GM12874 (cell line): Measurements from ENCODE around the gene TTC21B.

Source experiments
- TF ChIP-seq, protein P1 (sequence below): IDR thresholded peaks from 2 replicates; pipeline ENCODE4 v1.5.1; 2011; ENCODE audit warnings: low read depth, mild to moderate bottlenecking, control low read depth, low read length, moderate library complexity; ENCODE audit not compliant: insufficient read depth

Gene TTC21B

GRCh38 chr2:165827921-165828276 lies 125.7 kb downstream of the TTC21B start:
- TF ChIP-seq, protein P1, sequence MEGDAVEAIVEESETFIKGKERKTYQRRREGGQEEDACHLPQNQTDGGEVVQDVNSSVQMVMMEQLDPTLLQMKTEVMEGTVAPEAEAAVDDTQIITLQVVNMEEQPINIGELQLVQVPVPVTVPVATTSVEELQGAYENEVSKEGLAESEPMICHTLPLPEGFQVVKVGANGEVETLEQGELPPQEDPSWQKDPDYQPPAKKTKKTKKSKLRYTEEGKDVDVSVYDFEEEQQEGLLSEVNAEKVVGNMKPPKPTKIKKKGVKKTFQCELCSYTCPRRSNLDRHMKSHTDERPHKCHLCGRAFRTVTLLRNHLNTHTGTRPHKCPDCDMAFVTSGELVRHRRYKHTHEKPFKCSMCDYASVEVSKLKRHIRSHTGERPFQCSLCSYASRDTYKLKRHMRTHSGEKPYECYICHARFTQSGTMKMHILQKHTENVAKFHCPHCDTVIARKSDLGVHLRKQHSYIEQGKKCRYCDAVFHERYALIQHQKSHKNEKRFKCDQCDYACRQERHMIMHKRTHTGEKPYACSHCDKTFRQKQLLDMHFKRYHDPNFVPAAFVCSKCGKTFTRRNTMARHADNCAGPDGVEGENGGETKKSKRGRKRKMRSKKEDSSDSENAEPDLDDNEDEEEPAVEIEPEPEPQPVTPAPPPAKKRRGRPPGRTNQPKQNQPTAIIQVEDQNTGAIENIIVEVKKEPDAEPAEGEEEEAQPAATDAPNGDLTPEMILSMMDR = no peak

GRCh38 chr2:165827016-165827920 lies 126.3 kb downstream of the TTC21B start:
- TF ChIP-seq, protein P1 = no peak

GRCh38 chr2:165825041-165825440 lies 128.5 kb downstream of the TTC21B start:
- TF ChIP-seq, protein P1 = no peak
